Activated T-cell treated with anti-CD3 and anti-CD28 coated beads, Interleukin-2, amount 50 U/mL, for 1 hour (primary cell): ENCODE results near the gene CBY1.
"Not testable (repeated sequence)": the region's sequence is repeated elsewhere in the genome, so short reads cannot be mapped to it uniquely, and the experiment has no call there.

Source experiments
- DNase-seq: peaks from one replicate; pipeline ENCODE4 v3.0.0-alpha.2; 2020

Gene CBY1

GRCh38 chr22:38656256-38657044 lies at the start of gene CBY1, which contains the start of gene FAM227A:
CBY1 (plus strand) TSS chr22:38656638; CDS start chr22:38668055, 11,417 bp downstream.
FAM227A (minus strand) TSS chr22:38656392; CDS start chr22:38650168, 6,224 bp downstream.
- DNase-seq: peak; percentile 92

- DNase-seq: no peak
These were observed 48.8 kb upstream of the CBY1 start for GRCh38 chr22:38607680-38608079.

DNA sequence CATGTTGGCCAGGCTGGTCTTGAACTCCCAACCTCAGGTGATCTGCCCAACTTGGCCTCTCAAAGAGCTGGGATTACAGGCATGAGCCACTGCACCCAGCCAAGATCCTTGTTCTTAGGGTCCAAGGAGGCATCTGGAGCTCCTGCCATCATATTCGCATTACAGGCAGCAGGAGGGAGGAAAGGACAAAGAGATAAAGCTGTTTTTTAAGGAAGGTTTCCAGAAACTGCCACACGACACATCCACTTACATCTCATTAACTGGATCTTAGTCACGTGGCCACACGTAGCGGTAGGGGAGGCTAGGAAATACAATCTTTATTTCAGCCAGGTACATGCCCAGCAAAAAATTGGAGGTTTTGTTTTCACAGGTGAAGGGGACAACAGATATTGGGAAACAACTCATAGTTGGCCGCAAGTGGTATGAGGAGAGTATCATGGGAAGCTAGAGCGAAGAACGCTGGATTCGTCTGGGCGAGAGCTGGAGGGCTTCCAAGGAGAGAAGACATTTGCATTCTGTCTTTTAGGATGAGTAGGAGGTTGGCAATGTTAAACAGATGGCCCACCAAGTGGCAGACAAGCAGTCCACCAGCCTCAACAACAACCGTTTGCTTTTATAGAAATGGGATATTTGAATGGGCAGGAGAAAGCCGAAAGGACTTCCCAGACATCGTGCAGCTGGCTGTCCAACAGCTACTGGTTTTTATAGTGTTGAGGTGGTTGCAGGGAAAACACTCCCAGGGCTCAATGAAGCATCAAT lies 47.3 kb upstream of the CBY1 start:
- no peak for DNase-seq

GRCh38 chr22:38610234-38610633 lies 46.2 kb upstream of the CBY1 start:
- no peak for DNase-seq

DNA sequence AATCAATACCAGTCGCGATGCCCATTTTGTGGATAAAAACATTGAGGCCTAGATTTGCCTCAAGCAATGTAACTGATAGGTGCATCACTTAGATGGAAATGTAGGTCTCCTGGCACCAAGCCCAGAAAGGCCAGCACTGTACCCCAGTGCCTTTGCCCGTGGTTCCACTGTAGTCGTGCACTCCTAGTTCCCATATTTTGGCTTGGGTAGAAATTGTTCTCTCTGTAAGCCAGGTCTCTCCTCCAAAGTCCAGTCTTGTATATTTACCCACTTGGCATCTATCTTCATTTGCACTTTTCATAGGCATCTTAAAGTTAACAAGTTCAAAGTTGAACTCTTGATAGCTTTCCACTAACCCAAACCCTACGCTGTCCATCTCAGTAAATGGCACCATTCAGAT lies 44.9 kb upstream of the CBY1 start:
- DNase-seq: no peak

DNA sequence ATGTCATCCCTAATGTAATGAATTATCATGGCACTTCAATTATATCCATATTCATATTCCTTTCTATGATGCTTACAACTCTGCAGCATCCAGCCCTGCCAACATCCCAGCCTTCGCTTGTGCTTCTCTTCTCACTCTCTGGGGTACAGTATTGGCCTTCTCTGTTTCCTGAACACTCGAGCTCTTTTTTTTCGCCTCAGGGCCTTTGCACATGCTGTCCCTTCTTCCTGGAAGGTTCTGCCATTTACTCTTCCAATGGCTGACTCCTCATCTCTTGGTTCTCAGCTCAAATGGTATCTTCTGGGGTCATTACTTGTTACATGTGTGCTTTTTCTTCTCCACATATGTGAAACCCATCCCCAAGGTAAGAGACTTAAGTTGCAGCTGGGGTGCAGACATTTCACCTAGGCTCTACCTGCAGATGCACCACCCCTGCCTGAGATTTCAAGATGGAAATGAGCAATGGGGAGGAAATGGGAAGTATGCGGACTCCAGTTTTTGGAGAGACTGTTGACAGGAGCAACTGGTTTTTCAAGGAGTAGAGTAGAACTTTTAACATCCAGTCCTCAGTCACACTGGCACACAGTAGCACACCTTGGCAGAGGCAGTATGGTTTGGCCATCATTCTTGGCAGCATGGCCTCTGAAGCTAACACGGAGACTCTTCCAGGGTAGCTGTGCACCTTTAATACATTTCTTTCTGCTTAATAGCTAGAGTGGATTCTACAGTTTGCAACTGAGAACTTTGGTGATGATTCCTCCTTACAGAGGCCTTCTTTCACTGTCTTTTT lies 44.0 kb upstream of the CBY1 start:
- no peak for DNase-seq

DNA sequence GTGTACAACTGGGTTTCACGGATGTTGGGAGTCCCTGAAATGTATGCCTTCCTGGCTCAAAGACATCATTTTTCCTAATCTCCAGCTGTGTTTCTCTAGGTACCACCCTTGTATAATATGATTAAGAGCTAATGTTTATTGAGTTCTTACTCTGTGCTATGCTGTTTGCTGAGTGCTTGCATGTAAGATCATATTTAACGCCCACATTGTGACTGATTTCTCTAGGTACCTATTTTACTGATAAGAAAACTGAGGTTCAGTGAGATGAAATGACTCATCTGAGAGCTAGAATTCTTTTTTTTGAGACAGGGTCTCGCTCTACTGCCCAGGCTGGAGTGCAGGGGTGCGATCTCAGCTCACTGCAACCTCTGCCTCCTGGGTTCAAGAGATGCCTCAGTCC lies 42.9 kb upstream of the CBY1 start:
- no peak for DNase-seq

DNA sequence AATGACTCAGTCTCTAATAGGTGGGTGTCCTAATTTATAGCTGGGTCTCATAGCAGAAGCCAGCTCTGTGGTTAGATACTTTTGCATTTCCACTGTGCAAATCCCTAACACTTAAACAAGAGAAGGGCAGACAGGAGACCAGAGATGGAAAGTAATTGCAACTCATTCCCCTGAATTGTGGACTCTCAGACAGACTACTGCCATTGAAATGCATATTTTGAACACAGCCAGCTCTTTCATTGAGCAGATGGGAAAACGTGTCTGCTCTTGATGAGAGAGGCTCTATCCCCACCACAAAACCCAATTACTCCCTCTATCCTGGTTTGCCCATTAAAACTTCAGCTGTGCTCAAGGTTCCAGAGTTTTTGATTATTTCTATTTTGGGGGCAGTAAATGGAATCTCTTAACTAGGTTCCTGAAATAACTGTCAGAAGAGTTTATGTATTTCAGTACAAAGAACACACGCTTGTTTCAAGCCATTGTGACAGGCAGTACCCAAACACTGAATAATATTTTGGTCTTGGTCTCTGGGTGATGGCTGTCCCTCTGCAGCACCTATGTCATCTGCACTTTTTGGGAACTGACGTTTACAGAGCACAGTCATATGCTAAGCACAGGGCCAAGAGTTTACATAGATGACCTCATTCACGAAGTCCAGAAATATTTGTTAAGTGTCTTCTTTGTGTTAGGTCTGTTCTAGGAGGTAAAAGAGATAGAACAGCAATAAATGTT lies 41.9 kb upstream of the CBY1 start:
- DNase-seq: no peak

DNA sequence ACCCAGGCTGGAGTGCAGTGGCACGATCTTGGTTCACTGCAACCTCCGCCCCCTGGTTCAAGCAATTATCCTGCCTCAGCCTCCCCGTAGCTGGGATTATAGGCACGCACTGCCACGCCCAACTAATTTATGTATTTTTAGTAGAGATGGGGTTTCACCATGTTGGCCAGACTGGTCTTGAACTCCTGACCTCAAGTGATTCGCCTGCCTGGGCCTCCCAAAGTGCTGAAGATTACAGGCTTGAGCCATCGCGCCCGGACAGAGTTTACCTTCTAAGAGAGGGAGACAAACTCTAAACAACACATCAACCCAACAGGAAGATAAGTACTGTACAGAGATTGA lies 41.4 kb upstream of the CBY1 start:
- DNase-seq: not testable (repeated sequence)

- no peak for DNase-seq
These were observed 38.2 kb upstream of the CBY1 start for GRCh38 chr22:38618258-38618657.

GRCh38 chr22:38618682-38619081 lies 37.8 kb upstream of the CBY1 start:
- DNase-seq: no peak

DNA sequence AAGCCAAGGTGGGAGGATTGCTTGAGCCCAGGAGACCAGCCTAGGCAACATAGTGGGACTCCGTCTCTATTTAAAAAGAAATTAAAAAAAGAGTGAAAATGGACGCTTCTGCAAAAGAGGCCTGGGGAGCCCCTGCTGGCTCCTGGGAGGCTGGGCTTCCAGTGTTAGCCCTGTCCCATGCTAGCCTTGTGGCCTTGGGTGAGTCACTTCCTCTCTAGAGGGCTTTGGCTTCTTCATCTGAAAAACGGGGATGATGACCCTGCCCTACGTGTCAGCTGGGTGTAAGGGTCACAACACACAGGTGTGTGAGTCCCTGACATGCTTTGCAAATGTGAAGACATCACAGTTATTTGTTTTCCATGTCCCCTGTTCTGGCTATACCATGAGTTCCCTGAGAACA lies 33.1 kb upstream of the CBY1 start:
- DNase-seq: no peak

DNA sequence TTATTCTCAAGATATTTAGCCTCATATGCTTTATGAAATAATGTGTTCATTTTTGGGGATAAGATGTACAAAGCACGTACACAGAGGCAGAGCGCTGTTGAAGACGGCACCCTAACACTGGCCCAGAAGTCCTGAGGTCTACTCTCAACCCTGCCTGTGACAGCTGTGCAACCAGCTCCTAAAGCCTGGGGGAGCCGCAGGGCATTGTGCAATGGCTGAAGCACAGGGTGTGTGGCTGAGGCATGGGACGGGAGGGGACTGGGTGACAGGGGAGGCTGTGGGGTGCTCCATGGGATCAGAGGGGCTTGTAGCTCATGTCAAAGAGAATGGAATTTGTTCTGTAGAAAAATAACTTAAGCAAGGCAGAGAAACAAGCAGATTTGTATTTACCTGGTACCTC lies 28.0 kb upstream of the CBY1 start:
- DNase-seq: no peak

DNA sequence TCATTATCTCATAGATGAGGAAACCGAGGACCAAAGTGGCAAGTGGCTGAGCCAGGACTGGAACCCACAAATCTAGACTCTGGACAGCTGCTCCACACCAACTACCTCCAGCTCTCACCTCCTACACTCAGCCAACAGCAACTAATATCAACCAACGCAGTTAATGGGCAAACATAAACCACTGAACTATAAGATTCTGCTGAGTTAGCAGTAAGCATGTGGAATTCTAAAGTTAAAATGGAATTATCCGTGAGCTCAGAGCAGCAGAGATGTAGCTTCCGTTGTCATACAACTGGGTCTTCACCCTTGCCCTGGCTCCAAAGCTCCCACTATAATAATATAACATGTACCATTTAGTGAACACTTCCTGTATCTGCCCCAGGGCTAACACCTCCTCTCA lies 27.3 kb upstream of the CBY1 start:
- DNase-seq: no peak

DNA sequence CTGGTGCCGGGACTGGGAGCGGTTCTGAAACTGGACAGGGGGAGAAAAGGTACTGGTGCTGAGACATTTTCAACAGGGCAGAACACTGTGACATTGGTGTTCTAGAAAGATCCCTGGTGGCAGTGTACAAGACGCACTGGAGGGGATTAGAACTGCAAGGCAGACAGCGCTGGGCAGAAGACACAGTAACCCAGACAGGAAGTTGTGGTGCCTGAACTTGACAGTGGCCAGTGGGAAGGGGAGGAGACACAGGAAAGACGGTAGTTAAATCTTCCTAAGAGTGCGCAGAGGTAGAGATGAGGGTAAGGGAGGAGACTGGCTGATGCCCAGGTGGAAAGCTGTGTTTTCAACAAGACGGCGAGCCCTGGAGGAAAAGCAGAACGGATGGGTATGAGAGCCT lies 24.7 kb upstream of the CBY1 start:
- DNase-seq: no peak

GRCh38 chr22:38632528-38632927 lies 23.9 kb upstream of the CBY1 start:
- no peak for DNase-seq

DNA sequence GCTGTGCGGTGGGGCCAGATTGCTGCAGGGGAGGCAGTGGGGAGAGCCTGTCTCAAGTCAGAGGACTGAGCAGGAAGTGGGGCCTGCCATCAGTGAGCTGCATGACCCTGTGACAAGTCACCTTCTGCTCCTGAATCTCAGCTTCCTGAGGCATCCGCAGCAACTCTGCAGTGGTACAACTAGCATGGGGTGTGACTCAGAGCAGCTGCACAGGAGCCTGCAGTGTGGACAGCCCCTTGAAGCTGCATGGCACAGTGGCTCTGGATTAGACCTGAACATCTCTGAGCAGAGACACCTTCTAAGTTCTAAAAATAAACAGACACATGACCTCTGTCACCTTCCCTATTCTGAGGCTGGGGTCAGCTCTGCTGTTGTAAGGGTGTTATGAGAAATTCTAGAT lies 18.2 kb upstream of the CBY1 start:
- DNase-seq: no peak

DNA sequence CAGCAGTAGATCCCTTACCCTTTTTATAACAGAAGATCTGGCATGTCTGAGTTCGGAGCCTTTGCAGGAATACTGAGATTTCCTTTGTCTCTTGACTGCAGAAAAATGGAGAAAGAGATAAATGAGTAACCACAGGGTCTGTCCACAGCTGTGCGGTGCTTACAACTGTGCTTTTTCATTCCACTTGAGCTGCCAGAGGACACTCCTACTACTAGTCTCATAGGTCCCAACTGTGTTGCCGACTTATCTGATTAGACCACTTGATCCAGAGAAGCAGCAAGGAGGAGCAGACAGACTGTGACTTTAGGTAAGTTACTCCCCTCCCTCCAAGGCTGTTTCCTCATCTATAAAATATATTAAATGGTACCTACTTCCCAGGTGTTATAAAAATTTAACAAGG lies 17.7 kb upstream of the CBY1 start:
- DNase-seq: no peak

- DNase-seq: no peak
These were observed 14.9 kb upstream of the CBY1 start for GRCh38 chr22:38641476-38642040.

GRCh38 chr22:38644245-38644644 lies 12.2 kb upstream of the CBY1 start:
- DNase-seq: not testable (repeated sequence)

DNA sequence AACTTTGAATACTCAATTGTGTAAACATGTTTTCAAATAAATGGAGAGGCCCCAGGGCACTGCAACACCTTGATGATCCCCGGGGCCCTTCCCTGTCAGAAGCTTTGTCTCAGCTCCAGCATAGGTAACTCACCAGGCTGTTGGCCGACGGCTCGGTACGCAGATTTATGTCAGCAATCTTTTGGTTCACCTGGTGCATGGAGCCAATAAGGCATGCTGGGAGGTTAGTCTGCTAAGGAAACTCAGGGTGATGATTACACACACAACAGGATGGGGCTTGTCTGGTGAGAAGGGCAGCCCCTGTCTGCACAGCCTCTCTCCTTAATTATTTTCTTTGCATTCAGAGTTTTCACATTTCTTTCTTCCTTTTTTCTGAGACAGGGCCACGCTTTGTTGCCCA lies 11.0 kb upstream of the CBY1 start:
- no peak for DNase-seq

GRCh38 chr22:38649841-38650522 lies 6.5 kb upstream of the CBY1 start:
- DNase-seq: no peak
